H1 (cell line): ENCODE measurements around the gene UBAC1. TPM values are rescaled to one million over a fixed set of nuclear protein-coding genes. Genes with fewer than 3 reads are reported as not detected.
A peak's percentile ranks its signal among the peaks of the same experiment; 100 is the strongest.

Experiments used
- CTCF ChIA-PET: fragments of 300-600 bp; sonication (Branson Sonifier 250); formaldehyde crosslinking; loops from one replicate; lab custom pipeline; 2021; ENCODE audit not compliant: partially characterized antibody; lab: Charles Lee
- POLR2A ChIA-PET: fragments of 300-600 bp; sonication (Branson Sonifier 250); formaldehyde crosslinking; loops from one replicate; lab custom pipeline; 2021; ENCODE audit warnings: inconsistent platforms; ENCODE audit not compliant: partially characterized antibody; lab: Charles Lee
- DNase-seq, 2 experiments: peaks; one replicate each; pipeline versions ENCODE4 v3.0.0 to v3.0.0-alpha.2; 2010 to 2022; ENCODE audit warnings: low spot score in 2 of 2, low read depth in 1 of 2, mixed read lengths in 1 of 2
- FAIRE-seq: peaks from 2 replicates; lab custom pipeline; 2011; peaks lifted over from hg19 to GRCh38; lab: Jason Lieb, UNC
- H2AFZ ChIP-seq: 2 replicates; pipeline ENCODE4 v1.8.1; 2012; ENCODE audit warnings: low read length, inconsistent platforms
- H2AK5ac ChIP-seq: 2 replicates; pipeline ENCODE4 v1.6.1; 2013; ENCODE audit warnings: low read depth, low read length
- H2BK120ac ChIP-seq: replicated peaks from 2 replicates; pipeline ENCODE3; 2013; ENCODE audit warnings: low read depth, low read length, inconsistent platforms
- H2BK12ac ChIP-seq: 2 replicates; pipeline ENCODE4 v1.6.1; 2013; ENCODE audit warnings: low read depth, low read length
- H2BK15ac ChIP-seq: 2 replicates; pipeline ENCODE4 v1.6.1; 2013; ENCODE audit warnings: low read length
- H2BK20ac ChIP-seq: 2 replicates; pipeline ENCODE4 v1.6.1; 2013; ENCODE audit warnings: low read length
- H2BK5ac ChIP-seq: 2 replicates; pipeline ENCODE4 v1.6.1; 2013; ENCODE audit warnings: low read depth, low read length
- H3K14ac ChIP-seq: 2 replicates; pipeline ENCODE4 v1.6.1; 2013; ENCODE audit warnings: inconsistent platforms; ENCODE audit not compliant: insufficient read length
- H3K18ac ChIP-seq: 2 replicates; pipeline ENCODE4 v1.6.1; 2013; ENCODE audit warnings: low read length; ENCODE audit errors: extremely low read depth
- H3K23ac ChIP-seq: 2 replicates; pipeline ENCODE4 v1.6.1; 2013; ENCODE audit warnings: inconsistent platforms; ENCODE audit not compliant: insufficient read length
- H3K23me2 ChIP-seq: 2 replicates; pipeline ENCODE4 v1.6.1; 2013; ENCODE audit warnings: low read depth, low read length
- H3K27ac ChIP-seq: 2 replicates; pipeline ENCODE4 v1.6.1; 2011; ENCODE audit warnings: low read depth, low read length, inconsistent platforms
- H3K27me3 ChIP-seq, 4 experiments: replicated peaks in 1 of 4; 1 replicate in 1 of 4; 2 replicates in 3 of 4; pipeline versions ENCODE4 v1.6.1 to v1.8.1; 2011 to 2013; ENCODE audit warnings: low read length in 3 of 4, mild to moderate bottlenecking in 3 of 4, inconsistent platforms in 2 of 4, mixed read lengths in 2 of 4, moderate library complexity in 1 of 4; ENCODE audit not compliant: control insufficient read depth in 3 of 4, insufficient read depth in 3 of 4; ENCODE audit errors: extremely low read depth in 1 of 4
- H3K36me3 ChIP-seq, 4 experiments: 2 replicates each; pipeline versions ENCODE4 v1.6.1 to v1.8.1; 2011 to 2013; ENCODE audit warnings: mild to moderate bottlenecking in 4 of 4, low read length in 3 of 4, moderate library complexity in 2 of 4, control low read depth in 1 of 4, inconsistent platforms in 1 of 4; ENCODE audit not compliant: insufficient read depth in 4 of 4, control insufficient read depth in 2 of 4
- H3K4ac ChIP-seq: replicated peaks from 2 replicates; pipeline ENCODE3; 2013; ENCODE audit warnings: low read length, low read depth, mixed read lengths, inconsistent platforms; ENCODE audit not compliant: insufficient read length
- H3K4me1 ChIP-seq, 4 experiments: replicated peaks in 1 of 4; 1 replicate in 1 of 4; 2 replicates in 3 of 4; pipeline versions ENCODE4 v1.6.1 to v1.8.1; 2011 to 2013; ENCODE audit warnings: low read length in 3 of 4, inconsistent platforms in 2 of 4, mixed read lengths in 1 of 4; ENCODE audit not compliant: insufficient read depth in 4 of 4, control insufficient read depth in 3 of 4
- H3K4me2 ChIP-seq, 2 experiments: 2 replicates each; pipeline versions ENCODE4 v1.6.1 to v1.8.1; 2011 to 2013; ENCODE audit warnings: low read depth in 2 of 2, low read length in 2 of 2, control low read depth in 1 of 2, inconsistent platforms in 1 of 2, mild to moderate bottlenecking in 1 of 2; ENCODE audit not compliant: insufficient read depth in 1 of 2
- H3K4me3 ChIP-seq, 4 experiments: fragments of 200-600, 300-600 bp in 1 of 4; sonication (generic), shearing (Covaris generic), sonication (Bioruptor Twin) in 1 of 4; 2 replicates each; pipeline versions ENCODE4 v1.5.1 to v1.8.1; 2011 to 2016; ENCODE audit warnings: low read length in 4 of 4, low read depth in 3 of 4, control low read depth in 2 of 4, inconsistent platforms in 2 of 4, mild to moderate bottlenecking in 2 of 4, mixed read lengths in 1 of 4, moderate library complexity in 1 of 4; ENCODE audit not compliant: insufficient read depth in 2 of 4; ENCODE audit errors: extremely low read depth in 1 of 4
- H3K56ac ChIP-seq: replicated peaks from 2 replicates; pipeline ENCODE3; 2013; ENCODE audit warnings: low read depth, mild to moderate bottlenecking, mixed read lengths, low read length, inconsistent platforms; ENCODE audit not compliant: insufficient read length
- H3K79me1 ChIP-seq: 2 replicates; pipeline ENCODE4 v1.6.1; 2013; ENCODE audit warnings: low read depth, low read length, control low read depth
- H3K79me2 ChIP-seq, 2 experiments: 2 replicates each; pipeline versions ENCODE4 v1.6.1 to v1.8.1; 2012 to 2013; ENCODE audit warnings: low read length in 2 of 2, mild to moderate bottlenecking in 2 of 2, inconsistent platforms in 1 of 2; ENCODE audit not compliant: insufficient read depth in 2 of 2, control insufficient read depth in 1 of 2
- H3K9ac ChIP-seq, 4 experiments: replicated peaks in 1 of 4; 1 replicate in 1 of 4; 2 replicates in 3 of 4; pipeline versions ENCODE4 v1.6.1 to v1.8.1; 2011 to 2013; ENCODE audit warnings: low read depth in 3 of 4, low read length in 3 of 4, control low read depth in 2 of 4, mild to moderate bottlenecking in 2 of 4, moderate library complexity in 2 of 4, inconsistent platforms in 1 of 4; ENCODE audit errors: extremely low read depth in 1 of 4
- H3K9me3 ChIP-seq, 2 experiments: 2 replicates each; pipeline versions ENCODE4 v1.6.1 to v1.8.1; 2012 to 2013; ENCODE audit warnings: mild to moderate bottlenecking in 2 of 2, moderate library complexity in 2 of 2, control low read depth in 1 of 2, inconsistent platforms in 1 of 2, low read depth in 1 of 2, low read length in 1 of 2, mixed read lengths in 1 of 2; ENCODE audit not compliant: insufficient read depth in 2 of 2
- H4K20me1 ChIP-seq, 2 experiments: replicated peaks in 1 of 2; 2 replicates each; pipeline versions ENCODE3 to v1.8.1; 2011 to 2013; ENCODE audit warnings: inconsistent platforms in 2 of 2, low read length in 2 of 2, mild to moderate bottlenecking in 1 of 2; ENCODE audit not compliant: insufficient read depth in 2 of 2, control insufficient read depth in 1 of 2
- H4K5ac ChIP-seq: 2 replicates; pipeline ENCODE4 v1.6.1; 2013; ENCODE audit warnings: low read length, low read depth, mixed read lengths, inconsistent platforms; ENCODE audit not compliant: insufficient read length
- H4K8ac ChIP-seq: 2 replicates; pipeline ENCODE4 v1.8.0; 2013; ENCODE audit warnings: mild to moderate bottlenecking, moderate library complexity, low read length, inconsistent platforms; ENCODE audit not compliant: insufficient read depth; ENCODE audit errors: extremely low read depth
- H4K91ac ChIP-seq: replicated peaks from 2 replicates; pipeline ENCODE3; 2013; ENCODE audit warnings: low read length, mixed read lengths, inconsistent platforms; ENCODE audit not compliant: insufficient read length
- ASH2L ChIP-seq: fragments of 200-600, 300-600 bp; sonication (generic); IDR thresholded peaks from one replicate; pipeline ENCODE4 v1.7.1; 2017; ENCODE audit warnings: low read length
- BRCA1 ChIP-seq: IDR thresholded peaks from 2 replicates; pipeline ENCODE4 v1.6.1; 2012; ENCODE audit warnings: low read depth, low read length, improper control_type of control experiment
- CBX5 ChIP-seq: fragments of 300-800, 300-1000 bp; sonication (generic); IDR thresholded peaks from 2 replicates; pipeline ENCODE4 v1.7.1; 2016; ENCODE audit warnings: antibody characterized with exemption, low read length, low read depth
- CREB1 ChIP-seq: IDR thresholded peaks from 2 replicates; pipeline ENCODE4 v1.6.1; 2012; ENCODE audit warnings: inconsistent platforms
- HDAC2 ChIP-seq, 2 experiments: fragments of 300-600 bp in 1 of 2; sonication (generic) in 1 of 2; IDR thresholded peaks; 2 replicates each; pipeline ENCODE4 v1.6.1; 2011 to 2012; ENCODE audit warnings: low read depth in 2 of 2, low read length in 2 of 2, mild to moderate bottlenecking in 2 of 2, moderate library complexity in 2 of 2, borderline replicate concordance in 1 of 2, inconsistent platforms in 1 of 2
- KDM4A ChIP-seq: IDR thresholded peaks from one replicate; pipeline ENCODE4 v1.7.1; 2012; ENCODE audit warnings: low read depth, mild to moderate bottlenecking, moderate library complexity, low read length, inconsistent platforms; ENCODE audit not compliant: severe bottlenecking
- POLR2AphosphoS5 ChIP-seq: IDR thresholded peaks from 2 replicates; pipeline ENCODE4 v1.6.1; 2011; ENCODE audit warnings: low read depth, low read length
- RBBP5 ChIP-seq: IDR thresholded peaks from 2 replicates; pipeline ENCODE4 v1.7.1; 2012; ENCODE audit warnings: low read depth, mild to moderate bottlenecking, inconsistent platforms, low read length, moderate library complexity, borderline replicate concordance
- SP1 ChIP-seq: IDR thresholded peaks from 2 replicates; pipeline ENCODE4 v1.6.1; 2011; ENCODE audit warnings: low read depth, low read length
- TEAD4 ChIP-seq: IDR thresholded peaks from 2 replicates; pipeline ENCODE4 v1.6.1; 2012; ENCODE audit warnings: low read depth, low read length, inconsistent platforms, mixed read lengths
- WGBS, 2 experiments: shearing (Covaris generic) in 1 of 2; methylation state at CpG; one replicate each; pipeline versions ENCODE4 v1.1.6 to v1.1.7; 2013 to 2015; ENCODE audit warnings: low lambda C conversion rate in 2 of 2, mixed read lengths in 2 of 2, inconsistent platforms in 1 of 2, low coverage in 1 of 2, missing lambda C conversion rate in 1 of 2; ENCODE audit not compliant: insufficient replicate concordance in 2 of 2, insufficient coverage in 1 of 2, insufficient read length in 1 of 2; ENCODE audit errors: extremely low coverage in 1 of 2, missing lambda C conversion rate in 1 of 2; 5-methylcytosine and 5-hydroxymethylcytosine counted together
- polyA plus RNA-seq, 7 experiments: library from polyadenylated mRNA; depleted of rRNA in 3 of 7; stranded (reverse) in 5 of 7; unstranded in 2 of 7; fragments of >200 nt in 5 of 7; fragments of 200-250 nt in 2 of 7; gene quantifications; 1 replicate in 5 of 7; 2 replicates in 1 of 7; 4 replicates in 1 of 7; pipeline versions ENCODE4 v1.2.1 to v1.2.3, GENCODE V29; 2011 to 2013; ENCODE audit warnings: missing spikeins in 2 of 7, mixed read lengths in 2 of 7
- total RNA-seq: library from RNA; stranded (reverse); fragmentation: NEBNext Ultra II Directional; extraction: Animal tissue kit (Norgen Biotek cat#: 25700); gene quantifications from 2 replicates; pipeline ENCODE4 v1.2.1, GENCODE V29; 2021

Gene UBAC1
- total and polyA plus RNA-seq, 2 of the 8 experiments (the other 6 are each of a cell fraction or from before 2014, with no cell fraction given), result 59.3 to 85.2 TPM

- Histone ChIP-seq H3K4me1 (peaks cover 9 to 34% (median 27%) of the 10 kb centered on the region in 4 experiments), H3K4ac (no peak overlapping the region), H3K56ac (no peak overlapping the region), H4K5ac (peak overlapping the region; percentile 63), H3K4me3 (peak overlapping the region in 2 of 4 experiments; percentile 32 to 52; a peak in 4 of 8 replicates), H3K23ac (no peak overlapping the region), H4K91ac (peak overlapping the region; percentile 92), H3K27me3 (no peaks in the 10 kb centered on the region), H3K23me2 (no peaks in the 10 kb centered on the region; the same call in 1 of the 2 replicates), H2BK15ac (peak overlapping the region; percentile 98; the same call in 1 of the 2 replicates), H2AK5ac (no peak overlapping the region), H2BK120ac (peak overlapping the region; percentile 76), H3K14ac (no peak overlapping the region), H3K9ac (peak overlapping the region in 1 of 4 experiments; percentile 18; a peak in 2 of 7 replicates), H3K27ac (no peak overlapping the region), H3K18ac (peak overlapping the region; percentile 93), H3K4me2 (peak overlapping the region; percentile 20 to 76; a peak in 3 of 4 replicates), H2BK5ac (peak overlapping the region; percentile 88; the same call in 1 of the 2 replicates), H2AFZ (no peak overlapping the region), H3K79me1 (no peaks in the 10 kb centered on the region), H4K8ac (0 out of 2 replicates have a peak overlapping the region, but pooled peaks have one; percentile 7), H3K9me3 (no peaks in the 10 kb centered on the region), H3K79me2 (no peaks in the 10 kb centered on the region), H3K36me3 (no peaks in the 10 kb centered on the region), H2BK12ac (peak overlapping the region; percentile 68; the same call in 1 of the 2 replicates), H4K20me1 (no peaks in the 10 kb centered on the region), H2BK20ac (peak overlapping the region; percentile 98)
- CTCF ChIA-PET, result interaction anchor here (0.9 to 2.3 kb wide), 11 partner anchors 18 to 989 kb away, joined by 3 to 9 read pairs (median 3); no protein-coding TSS in a partner anchor
- FAIRE-seq (no peak), DNase-seq (peak in 1 of 2 experiments; percentile 81)
- POLR2A ChIA-PET, result interaction anchor here (1.1 to 2.6 kb wide), 5 partner anchors 10 to 58 kb away, joined by 3 to 11 read pairs (median 4); no protein-coding TSS in a partner anchor
- 24% methylated on average over 20 of the region's 32 CpGs; no CpG with 5 or more reads in 1 of the 2 experiments for WGBS, 2 experiments
- TF ChIP-seq BRCA1, result no peak
- no peak for TF ChIP-seq KDM4A
- TF ChIP-seq CBX5, result no peak
- TF ChIP-seq TEAD4, result 0 out of 2 replicates have a peak, but pooled peaks have one; percentile 2
- peak; percentile 83 for TF ChIP-seq ASH2L
- no peak for TF ChIP-seq POLR2AphosphoS5
- 0 out of 2 replicates have a peak, but pooled peaks have one; percentile 29 for TF ChIP-seq CREB1
- peak; percentile 42; the same call in 1 of the 2 replicates for TF ChIP-seq RBBP5
- TF ChIP-seq SP1, result 0 out of 2 replicates have a peak, but pooled peaks have one; percentile 46
- no peak for TF ChIP-seq HDAC2 (IDR thresholded peaks at IDR 0.05; ENCODE audit: borderline replicate concordance in 1 of 2, low read depth in 2 of 2, low read length in 2 of 2)
Observed at GRCh38 chr9:135992486-135993408, 31.6 kb upstream of the UBAC1 start.
